SKM-1 treated with dmso at 0.1 percent for 144 hours (cell line): ENCODE data around the gene SPATA20.

Experiments
- DNase-seq: peaks from one replicate; lab custom pipeline; 2025; ENCODE audit not compliant: unreplicated experiment; lab: John Stamatoyannopoulos, UW

The SPATA20 gene

GRCh38 chr17:50538549-50539410, 8.2 kb upstream of the SPATA20 start:
- no peak for DNase-seq

DNA sequence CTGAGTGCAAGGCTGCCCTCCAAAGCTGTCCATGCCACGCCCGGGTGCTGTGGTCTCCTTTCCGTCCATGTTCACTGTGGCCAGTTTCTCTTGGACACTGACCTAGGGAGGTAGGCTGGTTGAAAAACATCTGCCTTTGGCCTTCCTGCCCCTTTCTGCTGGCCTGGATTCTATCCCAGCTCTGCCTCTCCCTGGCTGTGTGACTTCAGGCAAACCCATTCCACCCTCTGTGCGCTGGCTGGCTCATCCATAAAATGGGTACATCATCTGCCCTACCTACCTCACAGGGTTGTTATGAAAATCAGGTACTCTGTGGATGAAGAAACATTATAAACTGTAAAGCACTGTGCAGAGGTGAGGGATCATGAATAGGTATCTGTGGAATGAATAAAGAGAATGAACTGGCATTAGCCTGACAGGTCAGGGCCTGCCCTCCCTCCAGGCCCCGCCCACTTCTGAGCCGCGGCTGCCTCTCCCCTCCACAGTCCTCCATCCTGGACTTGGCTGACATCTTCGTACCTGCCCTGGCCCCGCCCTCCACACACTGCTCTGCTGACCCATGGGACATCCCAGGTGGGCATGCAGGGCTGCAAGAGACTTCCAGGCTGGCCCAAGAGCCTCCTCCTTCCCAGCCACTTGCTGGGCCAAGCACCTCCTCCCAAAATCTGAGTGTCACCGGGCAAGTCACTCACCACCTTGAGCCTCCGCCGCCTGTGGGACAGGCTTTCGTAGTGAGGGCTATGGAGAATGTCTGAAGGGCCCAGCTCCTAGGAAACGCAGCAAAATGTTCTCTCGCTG, 7.0 kb upstream of the SPATA20 start:
- no peak for DNase-seq

- DNase-seq = no peak
Observed at GRCh38 chr17:50540560-50541401, 6.2 kb upstream of the SPATA20 start.

DNA sequence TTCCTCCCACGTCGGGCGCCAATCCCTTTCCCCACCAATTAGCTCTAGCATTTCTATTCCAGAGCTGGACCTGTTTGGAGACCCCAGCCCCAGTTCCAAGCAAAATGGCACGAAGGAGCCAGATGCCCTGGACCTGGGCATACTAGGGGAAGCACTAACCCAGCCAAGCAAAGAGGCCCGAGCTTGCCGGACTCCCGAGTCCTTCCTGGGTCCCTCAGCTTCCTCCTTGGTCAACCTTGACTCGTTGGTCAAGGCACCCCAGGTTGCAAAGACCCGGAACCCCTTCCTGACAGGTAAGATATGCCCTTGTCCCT, 5.6 kb upstream of the SPATA20 start:
- no peak for DNase-seq

- DNase-seq = peak; percentile 67
Observed at GRCh38 chr17:50541716-50542688, 5.0 kb upstream of the SPATA20 start.

DNA sequence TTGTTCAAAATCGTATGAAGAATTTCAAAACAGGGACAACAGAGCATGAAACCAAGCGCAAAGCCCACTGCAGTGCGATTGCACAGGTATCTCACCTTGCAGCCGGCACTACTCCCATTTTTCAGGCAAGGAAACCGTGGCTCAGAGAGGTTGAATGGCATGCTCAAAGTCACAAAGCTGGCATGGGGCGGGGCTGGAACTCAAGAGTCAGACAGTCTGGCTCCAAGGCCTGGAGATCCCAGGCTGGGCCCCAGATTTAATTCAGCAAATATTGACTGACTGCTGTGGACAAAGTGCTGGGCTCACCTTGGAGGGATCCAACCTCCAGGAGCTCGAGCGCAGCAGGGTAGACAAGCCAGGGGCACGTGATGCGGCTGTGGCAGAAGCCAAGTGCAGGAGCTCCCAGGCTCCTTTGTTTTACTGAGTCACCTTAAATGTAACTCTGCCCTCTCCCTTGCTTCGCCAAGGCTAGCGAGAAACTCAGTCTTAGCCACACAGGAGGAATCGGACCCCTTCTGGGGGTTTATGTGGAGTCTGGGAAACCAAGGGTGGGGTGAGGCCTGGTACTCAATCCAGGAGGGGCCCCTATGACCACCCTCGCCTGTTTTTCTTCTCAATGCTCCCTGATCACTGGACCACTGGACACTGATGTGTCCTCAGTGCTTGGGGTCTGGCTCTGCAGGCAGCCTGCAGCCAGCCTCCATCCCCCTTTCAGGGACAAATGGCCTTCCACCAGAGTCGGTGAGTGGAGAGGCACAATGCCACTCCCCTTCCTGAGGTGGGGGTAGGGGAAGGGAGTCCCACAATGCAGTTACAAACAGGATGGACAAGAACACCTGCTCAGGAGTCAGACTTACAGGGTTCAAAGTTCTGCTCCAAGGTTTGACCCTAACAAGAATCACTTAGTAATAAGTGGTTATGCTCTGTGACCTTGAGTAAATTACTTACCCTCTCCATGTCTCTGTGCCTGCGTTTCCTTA, 3.9 kb upstream of the SPATA20 start:
- DNase-seq = no peak

DNA sequence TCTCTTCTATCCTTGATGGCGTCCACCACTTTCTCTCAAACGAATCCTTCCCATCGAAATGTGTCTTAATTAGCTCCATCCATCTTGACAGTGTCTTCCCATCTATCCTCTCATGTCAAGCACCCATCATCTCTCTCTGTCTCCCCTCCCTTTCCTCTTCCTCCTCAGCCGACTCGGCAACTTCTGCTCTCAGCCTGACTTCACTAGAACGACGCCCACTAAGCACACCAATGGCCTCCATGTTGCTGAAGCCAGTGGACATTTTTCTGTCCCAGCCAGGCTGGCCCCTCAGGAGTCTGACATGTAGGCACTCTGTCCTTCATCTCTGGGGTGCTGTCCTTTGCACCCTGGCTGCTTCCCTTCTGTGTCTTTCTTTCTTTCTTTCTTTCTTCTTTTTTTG, 2.5 kb upstream of the SPATA20 start:
- DNase-seq = no peak

- no peak for DNase-seq
Observed at GRCh38 chr17:50545311-50545710, 1.7 kb upstream of the SPATA20 start.

- DNase-seq = no peak
Observed at GRCh38 chr17:50546701-50547034, 306 bp upstream of the SPATA20 start.

DNA sequence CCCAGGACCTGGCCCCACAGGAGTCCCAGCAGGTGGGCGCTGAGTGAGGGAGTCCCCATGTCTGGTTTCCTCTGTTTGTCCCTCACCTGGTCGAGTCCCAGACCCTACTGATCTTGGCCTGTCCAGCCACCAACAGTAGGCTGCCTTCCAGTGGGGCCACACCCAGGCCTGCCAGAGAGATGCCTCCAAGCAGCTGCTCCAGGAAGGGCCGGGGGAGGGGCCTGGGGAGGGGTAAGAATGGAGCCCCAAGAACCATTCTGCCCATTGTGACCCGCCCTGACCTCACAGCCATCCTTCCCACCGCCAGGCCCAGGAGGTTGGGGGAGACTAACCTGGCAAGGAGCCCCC, 736 bp downstream of the SPATA20 start:
- no peak for DNase-seq

DNA sequence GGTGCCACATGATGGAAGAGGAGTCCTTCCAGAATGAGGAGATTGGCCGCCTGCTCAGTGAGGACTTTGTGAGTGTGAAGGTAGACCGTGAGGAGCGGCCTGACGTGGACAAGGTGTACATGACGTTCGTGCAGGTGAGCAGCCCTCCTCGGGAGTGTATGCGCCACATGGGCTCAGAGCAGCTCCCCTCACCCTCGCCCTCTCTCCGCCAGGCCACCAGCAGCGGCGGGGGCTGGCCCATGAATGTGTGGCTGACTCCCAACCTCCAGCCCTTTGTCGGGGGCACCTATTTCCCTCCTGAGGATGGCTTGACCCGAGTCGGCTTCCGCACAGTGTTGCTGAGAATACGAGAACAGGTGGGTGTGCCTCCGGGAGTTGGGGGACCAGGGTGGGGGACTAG, 1.9 kb downstream of the SPATA20 start:
- DNase-seq = no peak

- DNase-seq = no peak
Observed at GRCh38 chr17:50549256-50549941, 2.4 kb downstream of the SPATA20 start.

DNA sequence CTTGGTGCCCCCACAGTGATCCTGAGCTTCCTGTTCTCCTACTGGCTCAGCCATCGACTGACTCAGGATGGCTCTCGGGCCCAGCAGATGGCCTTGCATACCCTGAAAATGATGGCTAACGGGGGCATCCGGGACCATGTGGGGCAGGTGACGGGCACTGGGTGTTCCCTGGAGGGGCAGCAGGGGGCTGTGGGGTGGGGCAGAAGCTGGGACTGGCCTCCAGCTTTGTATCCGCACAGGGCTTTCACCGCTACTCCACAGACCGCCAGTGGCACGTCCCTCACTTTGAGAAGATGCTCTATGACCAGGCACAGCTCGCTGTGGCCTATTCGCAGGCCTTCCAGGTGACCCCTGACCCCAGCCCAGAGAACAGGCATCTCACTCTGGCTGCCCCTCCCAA, 3.0 kb downstream of the SPATA20 start:
- no peak for DNase-seq

DNA sequence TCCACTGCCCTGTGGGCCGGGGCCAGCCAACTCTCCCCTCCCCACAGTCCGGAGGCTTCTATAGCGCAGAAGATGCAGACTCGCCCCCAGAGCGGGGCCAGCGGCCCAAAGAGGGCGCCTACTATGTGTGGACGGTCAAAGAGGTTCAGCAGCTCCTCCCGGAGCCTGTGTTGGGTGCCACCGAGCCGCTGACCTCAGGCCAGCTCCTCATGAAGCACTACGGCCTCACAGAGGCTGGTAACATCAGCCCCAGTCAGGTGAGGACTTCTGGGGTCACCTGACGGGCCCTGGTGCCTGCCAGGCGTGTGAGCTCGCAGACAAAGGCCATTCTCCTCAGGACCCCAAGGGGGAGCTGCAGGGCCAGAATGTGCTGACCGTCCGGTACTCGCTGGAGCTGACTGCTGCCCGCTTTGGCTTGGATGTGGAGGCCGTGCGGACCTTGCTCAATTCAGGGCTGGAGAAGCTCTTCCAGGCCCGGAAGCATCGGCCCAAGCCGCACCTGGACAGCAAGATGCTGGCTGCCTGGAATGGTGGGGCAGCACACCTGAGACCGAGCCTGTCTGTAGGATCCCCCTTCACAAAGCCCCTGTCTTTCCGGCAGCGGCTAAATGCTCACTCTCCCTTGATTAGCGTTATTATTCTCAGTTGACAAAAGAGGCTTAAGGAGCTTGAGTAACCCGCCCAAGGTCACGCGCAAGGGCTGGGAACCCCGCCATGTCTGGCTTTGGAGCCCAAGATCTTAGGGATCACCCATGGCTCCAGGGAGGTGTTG, 3.9 kb downstream of the SPATA20 start:
- no peak for DNase-seq

- no peak for DNase-seq
Observed at GRCh38 chr17:50551433-50551815, 4.5 kb downstream of the SPATA20 start.

GRCh38 chr17:50551884-50552283, 4.9 kb downstream of the SPATA20 start:
- no peak for DNase-seq

DNA sequence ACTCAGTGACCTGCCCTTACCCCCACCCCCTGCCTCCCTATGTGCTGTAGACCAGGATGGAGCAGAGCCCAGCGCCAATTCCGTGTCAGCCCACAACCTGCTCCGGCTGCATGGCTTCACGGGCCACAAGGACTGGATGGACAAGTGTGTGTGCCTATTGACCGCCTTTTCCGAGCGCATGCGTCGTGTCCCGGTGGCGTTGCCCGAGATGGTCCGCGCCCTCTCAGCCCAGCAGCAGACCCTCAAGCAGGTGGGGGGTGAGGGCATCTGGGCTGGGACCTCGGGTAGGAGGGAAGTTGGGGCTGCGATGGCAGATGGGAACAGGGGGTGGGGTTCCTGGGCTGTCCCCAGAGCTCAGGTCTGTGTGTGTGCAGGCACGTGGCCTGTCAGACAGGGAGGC, 7.2 kb downstream of the SPATA20 start:
- no peak for DNase-seq

GRCh38 chr17:50556803-50557202, 9.8 kb downstream of the SPATA20 start:
- DNase-seq = no peak
